Natural killer cell (primary cell): ENCODE results near the gene SRPRB. TPM values are rescaled to one million over a fixed set of nuclear protein-coding genes. Genes with fewer than 3 reads are reported as not detected.

Source experiments
- ATAC-seq, 3 donors: fragments of 150-1000 bp in 2 of 3; fragments of 200-7000 bp in 1 of 3; cut with Tn5 transposase; 1 replicate in 1 of 3; 2 replicates in 2 of 3; pipeline ENCODE4 v1.10.0; 2021; ENCODE audit warnings: mild to moderate bottlenecking in 2 of 3, moderate library complexity in 2 of 3
- DNase-seq, 2 donors: peaks; one replicate each; pipeline versions ENCODE4 v3.0.0 to v3.0.0-alpha.2; 2013 to 2021; ENCODE audit warnings: mixed read lengths in 1 of 2
- H3K27ac ChIP-seq: one replicate; pipeline ENCODE4 v1.5.1; 2013; ENCODE audit warnings: mild to moderate bottlenecking, low read length
- H3K27me3 ChIP-seq: one replicate; pipeline ENCODE4 v1.6.1; 2013; ENCODE audit warnings: low read length; ENCODE audit not compliant: control insufficient read depth, insufficient read depth
- H3K36me3 ChIP-seq: one replicate; pipeline ENCODE4 v1.6.1; 2013; ENCODE audit warnings: low read length; ENCODE audit not compliant: control insufficient read depth, insufficient read depth
- H3K4me1 ChIP-seq: one replicate; pipeline ENCODE4 v1.6.1; 2013; ENCODE audit warnings: low read length; ENCODE audit not compliant: control insufficient read depth, insufficient read depth
- H3K4me3 ChIP-seq: one replicate; pipeline ENCODE4 v1.5.1; 2013; ENCODE audit warnings: low read length
- H3K9me3 ChIP-seq: one replicate; pipeline ENCODE4 v1.6.1; 2013; ENCODE audit warnings: low read length; ENCODE audit not compliant: control insufficient read depth, insufficient read depth
- H3K27ac Mint-ChIP-seq, 2 donors: one replicate each; pipeline ENCODE4 v1.8.0; 2022; ENCODE audit warnings: mild to moderate bottlenecking in 2 of 2, mixed read lengths in 2 of 2, moderate library complexity in 1 of 2
- H3K27me3 Mint-ChIP-seq, 2 donors: one replicate each; pipeline ENCODE4 v1.8.0; 2022; ENCODE audit warnings: low read depth in 2 of 2, mixed read lengths in 2 of 2
- H3K36me3 Mint-ChIP-seq: one replicate; pipeline ENCODE4 v1.8.0; 2022; ENCODE audit warnings: mixed read lengths
- H3K4me1 Mint-ChIP-seq, 2 donors: one replicate each; pipeline ENCODE4 v1.8.0; 2022; ENCODE audit warnings: mixed read lengths in 2 of 2
- H3K4me3 Mint-ChIP-seq: one replicate; pipeline ENCODE4 v1.8.0; 2022; ENCODE audit warnings: mild to moderate bottlenecking, moderate library complexity, mixed read lengths
- H3K9me3 Mint-ChIP-seq, 2 donors: one replicate each; pipeline ENCODE4 v1.8.0; 2022; ENCODE audit warnings: mixed read lengths in 2 of 2
- CTCF ChIP-seq: fragments of 200-600 bp; IDR thresholded peaks from one replicate; pipeline ENCODE4 v1.8.0; 2022; ENCODE audit warnings: antibody characterized with exemption
- WGBS: methylation state at CpG from one replicate; pipeline ENCODE4 v1.1.7; 2013; ENCODE audit warnings: missing lambda C conversion rate; ENCODE audit not compliant: insufficient coverage; 5-methylcytosine and 5-hydroxymethylcytosine counted together
- intact Hi-C: fragments of 100-400 bp; cut with micrococcal nuclease; formaldehyde crosslinking; loops from one replicate; pipeline ENCODE4 v1.14.2; 2022
- total RNA-seq, 4 donors: library from RNA; stranded (reverse); fragments of 120-200 nt in 1 of 4; gene quantifications; one replicate each; pipeline versions ENCODE4 v1.2.3 to v1.2.4, GENCODE V29; 2013 to 2022

Gene SRPRB
- total RNA-seq, 3 donors from 2014 or later (not counting 1 experiment from before 2014, with no cell fraction given) = 19.8 to 26.4 (median 22.4) TPM

- TF ChIP-seq CTCF = no peak
- Mint-ChIP-seq H3K27me3 (peaks cover 14 to 34% of the 10 kb centered on the region in 2 donors), H3K4me1 (no peaks in the 10 kb centered on the region), H3K9me3 (no peaks in the 10 kb centered on the region), H3K36me3 (no peaks in the 10 kb centered on the region), H3K4me3 (no peak overlapping the region), H3K27ac (no peak overlapping the region)
- WGBS = 82% methylated on average over 1 of the region's 2 CpGs
- H3K27ac ChIP-seq = no peak overlapping the region
- no peak overlapping the region for H3K4me3 ChIP-seq
- H3K4me1 ChIP-seq = no peaks in the 10 kb centered on the region
- intact Hi-C loops = no loop called here
- DNase-seq (no peak), ATAC-seq (no peak)
- no peaks in the 10 kb centered on the region for H3K27me3 ChIP-seq
- H3K9me3 ChIP-seq = no peaks in the 10 kb centered on the region
- H3K36me3 ChIP-seq = no peaks in the 10 kb centered on the region
Measured at GRCh38 chr3:133782454-133782853, 23.2 kb upstream of the SRPRB start.

GRCh38 chr3:133783762-133784161, 21.9 kb upstream of the SRPRB start:
- 66% methylated on average over 32 of the region's 32 CpGs for WGBS
- ATAC-seq = no peak
- Mint-ChIP-seq H3K27me3 (peaks cover 19 to 44% of the 10 kb centered on the region in 2 donors), H3K36me3 (no peaks in the 10 kb centered on the region), H3K27ac (no peak overlapping the region), H3K9me3 (no peaks in the 10 kb centered on the region), H3K4me3 (no peak overlapping the region), H3K4me1 (no peaks in the 10 kb centered on the region)
- H3K4me1 ChIP-seq = no peaks in the 10 kb centered on the region
- intact Hi-C loops = no loop called here
- no peak overlapping the region for H3K4me3 ChIP-seq
- no peak for TF ChIP-seq CTCF
- H3K9me3 ChIP-seq = no peaks in the 10 kb centered on the region
- H3K27me3 ChIP-seq = no peaks in the 10 kb centered on the region
- H3K36me3 ChIP-seq = no peaks in the 10 kb centered on the region
- H3K27ac ChIP-seq = no peak overlapping the region
- DNase-seq = no peak

- Histone ChIP-seq H3K27ac (no peak overlapping the region), H3K4me1 (no peaks in the 10 kb centered on the region), H3K36me3 (no peaks in the 10 kb centered on the region), H3K9me3 (no peaks in the 10 kb centered on the region), H3K27me3 (peaks cover 2% of the 10 kb centered on the region), H3K4me3 (no peak overlapping the region)
- Mint-ChIP-seq H3K27me3 (peaks cover 4 to 43% of the 10 kb centered on the region in 2 donors), H3K9me3 (peaks cover 0 to 2% of the 10 kb centered on the region in 2 donors), H3K4me1 (no peaks in the 10 kb centered on the region), H3K27ac (no peak overlapping the region), H3K4me3 (no peak overlapping the region), H3K36me3 (no peaks in the 10 kb centered on the region)
- ATAC-seq = no peak
- TF ChIP-seq CTCF = no peak
- WGBS = 62% methylated on average over 1 of the region's 2 CpGs
- DNase-seq = no peak
- intact Hi-C loops = no loop called here
Measured at GRCh38 chr3:133788024-133788423, 17.6 kb upstream of the SRPRB start.

- no peak overlapping the region for H3K4me3 ChIP-seq
- H3K27ac ChIP-seq = no peak overlapping the region
- H3K9me3 ChIP-seq = no peaks in the 10 kb centered on the region
- WGBS = 69% methylated on average over 9 of the region's 9 CpGs
- no peak for TF ChIP-seq CTCF
- ATAC-seq (no peak), DNase-seq (no peak)
- peaks cover 4% of the 10 kb centered on the region for H3K27me3 ChIP-seq
- no peaks in the 10 kb centered on the region for H3K36me3 Mint-ChIP-seq
- peaks cover 8 to 45% of the 10 kb centered on the region in 2 donors for H3K27me3 Mint-ChIP-seq
- H3K9me3 Mint-ChIP-seq = peaks cover 0 to 2% of the 10 kb centered on the region in 2 donors
- H3K27ac Mint-ChIP-seq = no peak overlapping the region
- intact Hi-C loops = no loop called here
- H3K4me1 Mint-ChIP-seq = no peaks in the 10 kb centered on the region
- H3K4me1 ChIP-seq = no peaks in the 10 kb centered on the region
- no peaks in the 10 kb centered on the region for H3K36me3 ChIP-seq
- no peak overlapping the region for H3K4me3 Mint-ChIP-seq
Measured at GRCh38 chr3:133792171-133792763, 13.3 kb upstream of the SRPRB start.
